GM23338 (cell line): ENCODE measurements around the gene TRAF2. TPM values are rescaled to one million over a fixed set of nuclear protein-coding genes. Genes with fewer than 3 reads are reported as not detected.

Source experiments
- ATAC-seq: fragments of 200-7000 bp; cut with Tn5 transposase; 3 replicates; pipeline ENCODE4 v1.9.1; 2020
- DNase-seq: peaks from one replicate; pipeline ENCODE4 v3.0.0-alpha.2; 2015; ENCODE audit warnings: low spot score
- H2AFZ ChIP-seq: fragments of 200-600 bp; sonication (generic); 2 replicates; pipeline ENCODE4 v1.8.0; 2016; ENCODE audit warnings: antibody characterized with exemption, mild to moderate bottlenecking, moderate library complexity
- H3F3A ChIP-seq: fragments of 200-600 bp; sonication (generic); replicated peaks from 2 replicates; pipeline ENCODE4 v1.8.0; 2017; ENCODE audit warnings: antibody characterized with exemption, mixed run types, low read depth
- H3K27ac ChIP-seq: fragments of 200-600 bp; sonication (generic); 2 replicates; pipeline ENCODE4 v1.6.1; 2016; ENCODE audit warnings: low read depth
- H3K27me3 ChIP-seq: fragments of 200-600 bp; sonication (generic); 2 replicates; pipeline ENCODE4 v1.8.0; 2016; ENCODE audit warnings: mild to moderate bottlenecking, mixed run types, moderate library complexity; ENCODE audit not compliant: insufficient read depth
- H3K36me3 ChIP-seq: fragments of 200-600 bp; sonication (generic); 2 replicates; pipeline ENCODE4 v1.8.0; 2016; ENCODE audit warnings: mild to moderate bottlenecking; ENCODE audit not compliant: insufficient read depth
- H3K4me1 ChIP-seq: fragments of 200-600 bp; sonication (generic); 2 replicates; pipeline ENCODE4 v1.8.0; 2016; ENCODE audit warnings: mild to moderate bottlenecking, moderate library complexity; ENCODE audit not compliant: insufficient read depth
- H3K4me2 ChIP-seq: fragments of 200-600 bp; sonication (generic); 2 replicates; pipeline ENCODE4 v1.7.1; 2017; ENCODE audit warnings: mixed run types
- H3K4me3 ChIP-seq: fragments of 200-600 bp; sonication (generic); 2 replicates; pipeline ENCODE4 v1.6.1; 2016; ENCODE audit warnings: mixed run types
- H3K79me2 ChIP-seq: fragments of 200-600 bp; sonication (generic); replicated peaks from 2 replicates; pipeline ENCODE4 v1.8.0; 2017; ENCODE audit warnings: mild to moderate bottlenecking; ENCODE audit not compliant: insufficient read depth
- H3K9me2 ChIP-seq: fragments of 200-600 bp; sonication (generic); 2 replicates; pipeline ENCODE4 v1.8.0; 2017; ENCODE audit not compliant: insufficient read depth
- H4K20me1 ChIP-seq: fragments of 200-600 bp; sonication (generic); replicated peaks from 2 replicates; pipeline ENCODE4 v1.8.0; 2017; ENCODE audit warnings: mild to moderate bottlenecking; ENCODE audit not compliant: insufficient read depth
- H3K27ac Mint-ChIP-seq: 2 replicates; pipeline ENCODE4 v1.8.0; 2020; ENCODE audit warnings: inconsistent platforms, mild to moderate bottlenecking, moderate library complexity, mixed read lengths
- H3K27me3 Mint-ChIP-seq: 3 replicates; pipeline ENCODE4 v1.8.0; 2022; ENCODE audit warnings: low read depth, mild to moderate bottlenecking, moderate library complexity, mixed read lengths, inconsistent platforms; ENCODE audit not compliant: insufficient read depth, poor library complexity
- H3K36me3 Mint-ChIP-seq: 3 replicates; pipeline ENCODE4 v1.8.0; 2021; ENCODE audit warnings: low read depth, mild to moderate bottlenecking, inconsistent platforms, moderate library complexity, mixed read lengths
- H3K4me1 Mint-ChIP-seq: 3 replicates; pipeline ENCODE4 v1.8.0; 2020; ENCODE audit warnings: mild to moderate bottlenecking, inconsistent platforms, mixed read lengths
- H3K4me3 Mint-ChIP-seq: 3 replicates; pipeline ENCODE4 v1.8.0; 2021; ENCODE audit warnings: moderate library complexity, mild to moderate bottlenecking, inconsistent platforms, mixed read lengths
- H3K9me3 Mint-ChIP-seq: 3 replicates; pipeline ENCODE4 v1.8.0; 2020; ENCODE audit warnings: moderate library complexity, mild to moderate bottlenecking, inconsistent platforms, mixed read lengths
- CREB1 ChIP-seq: fragments of 250-450 bp; sonication (Bioruptor Pico); IDR thresholded peaks from 2 replicates; pipeline ENCODE4 v1.5.0; 2020; ENCODE audit warnings: low read depth, mild to moderate bottlenecking, moderate library complexity
- EZH2 ChIP-seq: fragments of 200-600 bp; sonication (generic); IDR thresholded peaks from one replicate; pipeline ENCODE4 v1.8.0; 2017; ENCODE audit warnings: antibody characterized with exemption, mild to moderate bottlenecking, low read depth; ENCODE audit not compliant: unreplicated experiment
- EZH2phosphoT487 ChIP-seq: fragments of 200-600 bp; sonication (generic); IDR thresholded peaks from one replicate; pipeline ENCODE4 v1.8.1; 2018; ENCODE audit warnings: antibody characterized with exemption; ENCODE audit not compliant: unreplicated experiment
- JUNB ChIP-seq: IDR thresholded peaks from one replicate; pipeline ENCODE4 v1.6.1; 2016; ENCODE audit warnings: antibody characterized with exemption; ENCODE audit not compliant: unreplicated experiment
- NANOG ChIP-seq: IDR thresholded peaks from 2 replicates; pipeline ENCODE4 v1.6.1; 2016; ENCODE audit warnings: antibody characterized with exemption, borderline replicate concordance
- POLR2AphosphoS5 ChIP-seq: IDR thresholded peaks from 2 replicates; pipeline ENCODE4 v1.6.1; 2016; ENCODE audit warnings: antibody characterized with exemption, low read depth
- STAT1 ChIP-seq: IDR thresholded peaks from one replicate; pipeline ENCODE4 v1.6.1; 2016; ENCODE audit warnings: antibody characterized with exemption; ENCODE audit not compliant: unreplicated experiment
- ZNF114 ChIP-seq: fragments of 250-450 bp; sonication (Bioruptor Pico); IDR thresholded peaks from 2 replicates; pipeline ENCODE4 v1.5.0; 2020; ENCODE audit warnings: mild to moderate bottlenecking, moderate library complexity
- ZNF331 ChIP-seq: fragments of 250-450 bp; sonication (Bioruptor Pico); IDR thresholded peaks from 2 replicates; pipeline ENCODE4 v1.5.0; 2020; ENCODE audit warnings: low read depth, mild to moderate bottlenecking, moderate library complexity
- polyA plus RNA-seq: library from polyadenylated mRNA; unstranded; fragments of >200 nt; fragmentation: Nextera tagmentation; extraction: Ambion mirVana; gene quantifications from 2 replicates; pipeline ENCODE4 v1.2.1, GENCODE V29; 2016
- total RNA-seq: library from RNA; depleted of rRNA; stranded (reverse); fragments of >200 nt; shearing (Covaris generic); gene quantifications from 2 replicates; pipeline ENCODE4 v1.2.3, GENCODE V29; 2014
- TF ChIP-seq, protein P1 (sequence below): IDR thresholded peaks from one replicate; pipeline ENCODE4 v1.6.1; 2018; ENCODE audit warnings: antibody characterized with exemption; ENCODE audit not compliant: unreplicated experiment
- TF ChIP-seq, protein P2 (sequence below): fragments of 250-450 bp; sonication (Bioruptor Pico); IDR thresholded peaks from 2 replicates; pipeline ENCODE4 v1.5.0; 2020; ENCODE audit warnings: mild to moderate bottlenecking, moderate library complexity
- TF ChIP-seq, protein P3 (sequence below): IDR thresholded peaks from 2 replicates; pipeline ENCODE4 v1.6.1; 2016; ENCODE audit warnings: antibody characterized with exemption
- TF ChIP-seq, protein P4 (sequence below), 2 experiments: fragments of 200-600 bp in 1 of 2; sonication (generic) in 1 of 2; conservative IDR thresholded peaks; 2 replicates each; pipeline versions ENCODE4 v1.5.1 to v1.6.1; 2016 to 2017; ENCODE audit warnings: antibody characterized with exemption in 2 of 2, low read depth in 2 of 2, mild to moderate bottlenecking in 2 of 2, moderate library complexity in 1 of 2

The TRAF2 gene
- total and polyA plus RNA-seq, 2 experiments from 2014 or later, result 25.4 to 39.9 TPM

DNA sequence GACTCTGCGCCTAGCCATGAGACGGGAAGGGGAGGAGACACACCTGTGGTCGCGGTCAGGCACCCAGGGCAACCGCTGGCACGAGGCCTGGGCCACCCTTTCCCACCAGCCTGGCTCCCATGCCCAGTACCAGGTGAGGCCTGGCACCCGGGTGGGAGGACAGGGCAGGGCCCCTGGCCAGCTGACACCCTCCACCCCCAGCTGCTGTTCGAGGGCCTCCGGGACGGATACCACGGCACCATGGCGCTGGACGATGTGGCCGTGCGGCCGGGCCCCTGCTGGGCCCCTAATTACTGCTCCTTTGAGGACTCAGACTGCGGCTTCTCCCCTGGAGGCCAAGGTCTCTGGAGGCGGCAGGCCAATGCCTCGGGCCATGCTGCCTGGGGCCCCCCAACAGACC is 29.1 kb upstream of the TRAF2 start:
- H3K36me3 Mint-ChIP-seq, result peaks cover 11% of the 10 kb centered on the region; the same call in 2 of the 3 replicates
- no peak overlapping the region for H3K27ac Mint-ChIP-seq
- no peaks in the 10 kb centered on the region for H3K27me3 Mint-ChIP-seq
- Histone ChIP-seq H4K20me1 (0 out of 2 replicates have a peak, but pooled peaks cover 5% of the 10 kb centered on the region), H3K4me3 (no peak overlapping the region), H3K27me3 (no peaks in the 10 kb centered on the region), H3K36me3 (0 out of 2 replicates have a peak, but pooled peaks cover under 1% of the 10 kb centered on the region), H3F3A (no peaks in the 10 kb centered on the region), H3K79me2 (no peaks in the 10 kb centered on the region), H3K4me2 (no peak overlapping the region), H3K4me1 (no peaks in the 10 kb centered on the region), H3K9me2 (no peaks in the 10 kb centered on the region), H3K27ac (no peak overlapping the region), H2AFZ (no peak overlapping the region)
- ATAC-seq (no peak), DNase-seq (no peak)
- H3K4me3 Mint-ChIP-seq, result no peak overlapping the region
- no peaks in the 10 kb centered on the region for H3K9me3 Mint-ChIP-seq
- H3K4me1 Mint-ChIP-seq, result no peaks in the 10 kb centered on the region
- TF ChIP-seq EZH2 (no peak), EZH2phosphoT487 (no peak), ZNF114 (CRISPR knock-in tag) (no peak), NANOG (no peak), CREB1 (CRISPR knock-in tag) (no peak), JUNB (no peak), STAT1 (no peak), POLR2AphosphoS5 (no peak), ZNF331 (no peak)
- TF ChIP-seq, protein P1, sequence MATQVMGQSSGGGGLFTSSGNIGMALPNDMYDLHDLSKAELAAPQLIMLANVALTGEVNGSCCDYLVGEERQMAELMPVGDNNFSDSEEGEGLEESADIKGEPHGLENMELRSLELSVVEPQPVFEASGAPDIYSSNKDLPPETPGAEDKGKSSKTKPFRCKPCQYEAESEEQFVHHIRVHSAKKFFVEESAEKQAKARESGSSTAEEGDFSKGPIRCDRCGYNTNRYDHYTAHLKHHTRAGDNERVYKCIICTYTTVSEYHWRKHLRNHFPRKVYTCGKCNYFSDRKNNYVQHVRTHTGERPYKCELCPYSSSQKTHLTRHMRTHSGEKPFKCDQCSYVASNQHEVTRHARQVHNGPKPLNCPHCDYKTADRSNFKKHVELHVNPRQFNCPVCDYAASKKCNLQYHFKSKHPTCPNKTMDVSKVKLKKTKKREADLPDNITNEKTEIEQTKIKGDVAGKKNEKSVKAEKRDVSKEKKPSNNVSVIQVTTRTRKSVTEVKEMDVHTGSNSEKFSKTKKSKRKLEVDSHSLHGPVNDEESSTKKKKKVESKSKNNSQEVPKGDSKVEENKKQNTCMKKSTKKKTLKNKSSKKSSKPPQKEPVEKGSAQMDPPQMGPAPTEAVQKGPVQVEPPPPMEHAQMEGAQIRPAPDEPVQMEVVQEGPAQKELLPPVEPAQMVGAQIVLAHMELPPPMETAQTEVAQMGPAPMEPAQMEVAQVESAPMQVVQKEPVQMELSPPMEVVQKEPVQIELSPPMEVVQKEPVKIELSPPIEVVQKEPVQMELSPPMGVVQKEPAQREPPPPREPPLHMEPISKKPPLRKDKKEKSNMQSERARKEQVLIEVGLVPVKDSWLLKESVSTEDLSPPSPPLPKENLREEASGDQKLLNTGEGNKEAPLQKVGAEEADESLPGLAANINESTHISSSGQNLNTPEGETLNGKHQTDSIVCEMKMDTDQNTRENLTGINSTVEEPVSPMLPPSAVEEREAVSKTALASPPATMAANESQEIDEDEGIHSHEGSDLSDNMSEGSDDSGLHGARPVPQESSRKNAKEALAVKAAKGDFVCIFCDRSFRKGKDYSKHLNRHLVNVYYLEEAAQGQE, result no peak
- TF ChIP-seq, protein P2, sequence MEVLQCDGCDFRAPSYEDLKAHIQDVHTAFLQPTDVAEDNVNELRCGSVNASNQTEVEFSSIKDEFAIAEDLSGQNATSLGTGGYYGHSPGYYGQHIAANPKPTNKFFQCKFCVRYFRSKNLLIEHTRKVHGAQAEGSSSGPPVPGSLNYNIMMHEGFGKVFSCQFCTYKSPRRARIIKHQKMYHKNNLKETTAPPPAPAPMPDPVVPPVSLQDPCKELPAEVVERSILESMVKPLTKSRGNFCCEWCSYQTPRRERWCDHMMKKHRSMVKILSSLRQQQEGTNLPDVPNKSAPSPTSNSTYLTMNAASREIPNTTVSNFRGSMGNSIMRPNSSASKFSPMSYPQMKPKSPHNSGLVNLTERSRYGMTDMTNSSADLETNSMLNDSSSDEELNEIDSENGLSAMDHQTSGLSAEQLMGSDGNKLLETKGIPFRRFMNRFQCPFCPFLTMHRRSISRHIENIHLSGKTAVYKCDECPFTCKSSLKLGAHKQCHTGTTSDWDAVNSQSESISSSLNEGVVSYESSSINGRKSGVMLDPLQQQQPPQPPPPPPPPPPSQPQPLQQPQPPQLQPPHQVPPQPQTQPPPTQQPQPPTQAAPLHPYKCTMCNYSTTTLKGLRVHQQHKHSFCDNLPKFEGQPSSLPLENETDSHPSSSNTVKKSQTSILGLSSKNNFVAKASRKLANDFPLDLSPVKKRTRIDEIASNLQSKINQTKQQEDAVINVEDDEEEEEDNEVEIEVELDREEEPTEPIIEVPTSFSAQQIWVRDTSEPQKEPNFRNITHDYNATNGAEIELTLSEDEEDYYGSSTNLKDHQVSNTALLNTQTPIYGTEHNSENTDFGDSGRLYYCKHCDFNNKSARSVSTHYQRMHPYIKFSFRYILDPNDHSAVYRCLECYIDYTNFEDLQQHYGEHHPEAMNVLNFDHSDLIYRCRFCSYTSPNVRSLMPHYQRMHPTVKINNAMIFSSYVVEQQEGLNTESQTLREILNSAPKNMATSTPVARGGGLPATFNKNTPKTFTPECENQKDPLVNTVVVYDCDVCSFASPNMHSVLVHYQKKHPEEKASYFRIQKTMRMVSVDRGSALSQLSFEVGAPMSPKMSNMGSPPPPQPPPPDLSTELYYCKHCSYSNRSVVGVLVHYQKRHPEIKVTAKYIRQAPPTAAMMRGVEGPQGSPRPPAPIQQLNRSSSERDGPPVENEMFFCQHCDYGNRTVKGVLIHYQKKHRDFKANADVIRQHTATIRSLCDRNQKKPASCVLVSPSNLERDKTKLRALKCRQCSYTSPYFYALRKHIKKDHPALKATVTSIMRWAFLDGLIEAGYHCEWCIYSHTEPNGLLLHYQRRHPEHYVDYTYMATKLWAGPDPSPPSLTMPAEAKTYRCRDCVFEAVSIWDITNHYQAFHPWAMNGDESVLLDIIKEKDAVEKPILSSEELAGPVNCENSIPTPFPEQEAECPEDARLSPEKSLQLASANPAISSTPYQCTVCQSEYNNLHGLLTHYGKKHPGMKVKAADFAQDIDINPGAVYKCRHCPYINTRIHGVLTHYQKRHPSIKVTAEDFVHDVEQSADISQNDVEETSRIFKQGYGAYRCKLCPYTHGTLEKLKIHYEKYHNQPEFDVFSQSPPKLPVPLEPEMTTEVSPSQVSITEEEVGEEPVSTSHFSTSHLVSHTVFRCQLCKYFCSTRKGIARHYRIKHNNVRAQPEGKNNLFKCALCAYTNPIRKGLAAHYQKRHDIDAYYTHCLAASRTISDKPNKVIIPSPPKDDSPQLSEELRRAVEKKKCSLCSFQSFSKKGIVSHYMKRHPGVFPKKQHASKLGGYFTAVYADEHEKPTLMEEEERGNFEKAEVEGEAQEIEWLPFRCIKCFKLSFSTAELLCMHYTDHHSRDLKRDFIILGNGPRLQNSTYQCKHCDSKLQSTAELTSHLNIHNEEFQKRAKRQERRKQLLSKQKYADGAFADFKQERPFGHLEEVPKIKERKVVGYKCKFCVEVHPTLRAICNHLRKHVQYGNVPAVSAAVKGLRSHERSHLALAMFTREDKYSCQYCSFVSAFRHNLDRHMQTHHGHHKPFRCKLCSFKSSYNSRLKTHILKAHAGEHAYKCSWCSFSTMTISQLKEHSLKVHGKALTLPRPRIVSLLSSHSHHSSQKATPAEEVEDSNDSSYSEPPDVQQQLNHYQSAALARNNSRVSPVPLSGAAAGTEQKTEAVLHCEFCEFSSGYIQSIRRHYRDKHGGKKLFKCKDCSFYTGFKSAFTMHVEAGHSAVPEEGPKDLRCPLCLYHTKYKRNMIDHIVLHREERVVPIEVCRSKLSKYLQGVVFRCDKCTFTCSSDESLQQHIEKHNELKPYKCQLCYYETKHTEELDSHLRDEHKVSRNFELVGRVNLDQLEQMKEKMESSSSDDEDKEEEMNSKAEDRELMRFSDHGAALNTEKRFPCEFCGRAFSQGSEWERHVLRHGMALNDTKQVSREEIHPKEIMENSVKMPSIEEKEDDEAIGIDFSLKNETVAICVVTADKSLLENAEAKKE (CRISPR knock-in tag), result no peak
- TF ChIP-seq, protein P3, sequence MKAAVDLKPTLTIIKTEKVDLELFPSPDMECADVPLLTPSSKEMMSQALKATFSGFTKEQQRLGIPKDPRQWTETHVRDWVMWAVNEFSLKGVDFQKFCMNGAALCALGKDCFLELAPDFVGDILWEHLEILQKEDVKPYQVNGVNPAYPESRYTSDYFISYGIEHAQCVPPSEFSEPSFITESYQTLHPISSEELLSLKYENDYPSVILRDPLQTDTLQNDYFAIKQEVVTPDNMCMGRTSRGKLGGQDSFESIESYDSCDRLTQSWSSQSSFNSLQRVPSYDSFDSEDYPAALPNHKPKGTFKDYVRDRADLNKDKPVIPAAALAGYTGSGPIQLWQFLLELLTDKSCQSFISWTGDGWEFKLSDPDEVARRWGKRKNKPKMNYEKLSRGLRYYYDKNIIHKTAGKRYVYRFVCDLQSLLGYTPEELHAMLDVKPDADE, result no peak
- TF ChIP-seq, protein P4, sequence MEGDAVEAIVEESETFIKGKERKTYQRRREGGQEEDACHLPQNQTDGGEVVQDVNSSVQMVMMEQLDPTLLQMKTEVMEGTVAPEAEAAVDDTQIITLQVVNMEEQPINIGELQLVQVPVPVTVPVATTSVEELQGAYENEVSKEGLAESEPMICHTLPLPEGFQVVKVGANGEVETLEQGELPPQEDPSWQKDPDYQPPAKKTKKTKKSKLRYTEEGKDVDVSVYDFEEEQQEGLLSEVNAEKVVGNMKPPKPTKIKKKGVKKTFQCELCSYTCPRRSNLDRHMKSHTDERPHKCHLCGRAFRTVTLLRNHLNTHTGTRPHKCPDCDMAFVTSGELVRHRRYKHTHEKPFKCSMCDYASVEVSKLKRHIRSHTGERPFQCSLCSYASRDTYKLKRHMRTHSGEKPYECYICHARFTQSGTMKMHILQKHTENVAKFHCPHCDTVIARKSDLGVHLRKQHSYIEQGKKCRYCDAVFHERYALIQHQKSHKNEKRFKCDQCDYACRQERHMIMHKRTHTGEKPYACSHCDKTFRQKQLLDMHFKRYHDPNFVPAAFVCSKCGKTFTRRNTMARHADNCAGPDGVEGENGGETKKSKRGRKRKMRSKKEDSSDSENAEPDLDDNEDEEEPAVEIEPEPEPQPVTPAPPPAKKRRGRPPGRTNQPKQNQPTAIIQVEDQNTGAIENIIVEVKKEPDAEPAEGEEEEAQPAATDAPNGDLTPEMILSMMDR (conservative IDR thresholded peaks at IDR 0.05; ENCODE audit: low read depth in 2 of 2), result no peak
